HG02840 (cell line): ENCODE measurements around the gene BICD1.
"Not testable (repeated sequence)": the region's sequence is repeated elsewhere in the genome, so short reads cannot be mapped to it uniquely, and the experiment has no call there.

Source experiments
- ATAC-seq: cut with Tn5 transposase; IDR thresholded peaks from one replicate; pipeline ENCODE4 v1.9.1; 2021; ENCODE audit warnings: mild to moderate bottlenecking, moderate library complexity, moderate number of reproducible peaks; ENCODE audit not compliant: unreplicated experiment, low FRiP score

BICD1 gene

DNA sequence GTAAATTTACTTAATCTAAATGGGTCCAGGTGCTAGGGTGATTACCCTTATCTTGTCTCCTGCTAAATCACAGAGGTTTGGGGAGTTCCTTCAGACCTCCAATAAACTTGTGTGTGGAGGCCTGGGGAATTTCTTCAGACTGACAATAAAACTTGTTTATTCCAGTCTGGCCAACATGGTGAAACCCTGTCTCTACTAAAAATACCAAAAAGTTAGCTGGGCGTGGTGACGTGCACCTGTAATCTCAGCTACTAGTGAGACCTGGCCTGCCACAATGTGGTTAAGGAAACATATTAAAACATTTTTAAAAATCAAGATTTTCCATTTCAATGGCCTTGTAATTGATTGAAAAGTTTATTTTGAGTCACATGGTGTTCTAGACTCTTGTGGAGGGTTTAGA lies 165.8 kb downstream of the BICD1 start:
- ATAC-seq: peak; percentile 27

DNA sequence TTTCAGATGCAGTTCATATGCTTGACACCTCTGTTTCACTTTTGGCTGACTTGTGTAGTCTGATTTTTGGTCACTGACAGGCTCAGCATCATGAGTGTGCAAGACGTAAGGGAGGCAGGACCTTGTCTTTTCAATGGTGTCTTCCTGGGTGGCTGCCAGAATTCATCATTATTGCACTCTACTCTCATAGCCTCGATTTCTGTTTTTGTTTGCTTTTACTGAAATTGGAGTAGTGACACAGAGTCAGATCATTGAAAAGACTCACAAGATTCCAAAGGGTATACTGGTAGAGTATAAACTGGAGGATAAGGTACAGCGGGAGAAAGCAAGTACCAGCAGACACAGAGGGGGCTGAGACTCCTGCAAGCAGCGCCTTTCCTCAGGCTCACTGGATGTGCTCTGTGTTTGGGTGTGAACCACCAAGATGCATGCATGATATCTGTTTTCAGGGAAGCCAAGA lies 166.4 kb downstream of the BICD1 start:
- ATAC-seq: peak; percentile 45

GRCh38 chr12:32273712-32274111 lies 167.1 kb downstream of the BICD1 start:
- ATAC-seq: peak; percentile 77

DNA sequence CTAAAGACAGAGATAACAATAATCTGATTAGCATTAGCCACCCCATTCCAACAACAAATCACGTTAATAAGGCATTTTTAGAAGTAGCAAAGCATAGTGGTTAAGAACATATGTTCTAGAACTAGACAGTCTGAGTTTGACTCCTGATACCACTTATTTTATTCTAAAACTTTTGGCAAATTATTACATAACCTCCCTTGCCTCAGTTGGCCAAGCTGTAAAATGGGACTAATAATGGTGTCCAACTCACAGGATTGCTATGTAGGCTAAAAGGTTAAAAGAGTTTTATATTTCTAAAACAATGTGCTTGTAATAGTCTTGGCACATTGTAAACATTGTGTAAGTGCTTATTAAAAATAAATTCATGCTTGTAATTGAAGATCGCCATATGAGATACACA lies 168.0 kb downstream of the BICD1 start:
- no peak for ATAC-seq

- ATAC-seq: not testable (repeated sequence)
Observed at GRCh38 chr12:32275520-32275919, 168.9 kb downstream of the BICD1 start.

GRCh38 chr12:32277774-32278173 lies 171.1 kb downstream of the BICD1 start:
- no peak for ATAC-seq

DNA sequence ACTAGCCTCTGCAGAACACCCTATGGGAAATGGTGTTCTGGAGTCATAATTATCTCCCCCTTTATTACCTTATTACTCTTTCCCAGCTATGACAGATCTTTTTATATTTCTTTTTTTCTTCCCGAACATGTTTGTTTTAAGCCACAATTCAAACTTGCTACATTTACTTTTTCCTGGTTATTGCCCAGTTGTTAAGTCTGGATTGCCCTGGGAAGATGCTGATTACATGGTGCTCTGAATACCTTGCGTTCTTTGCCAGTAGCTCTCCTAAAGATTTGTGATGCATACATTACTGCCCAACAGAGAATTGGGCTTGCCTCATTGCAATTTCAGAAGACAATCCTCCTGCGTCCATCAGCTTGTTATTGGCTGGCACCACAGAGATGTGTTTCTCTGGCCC lies 174.5 kb downstream of the BICD1 start:
- no peak for ATAC-seq

DNA sequence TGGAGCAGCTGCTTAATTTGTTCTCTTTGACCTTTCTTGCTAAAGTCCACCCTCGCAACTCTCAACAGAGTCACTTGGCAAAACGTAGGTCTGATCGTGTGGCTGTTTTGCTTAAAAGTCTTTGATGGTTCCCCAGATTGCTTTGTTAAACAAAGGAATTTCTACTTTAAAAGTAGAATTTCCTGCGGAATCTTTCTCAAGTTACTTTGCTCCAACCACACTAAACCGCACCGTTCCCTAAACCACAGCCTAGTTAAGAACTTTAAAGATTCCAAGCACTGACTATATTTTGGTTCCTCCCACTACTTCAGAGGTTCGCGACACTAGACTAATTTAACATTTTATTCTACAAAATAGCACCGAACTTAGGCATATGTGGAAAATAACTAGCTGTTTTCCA lies 177.9 kb downstream of the BICD1 start:
- no peak for ATAC-seq

DNA sequence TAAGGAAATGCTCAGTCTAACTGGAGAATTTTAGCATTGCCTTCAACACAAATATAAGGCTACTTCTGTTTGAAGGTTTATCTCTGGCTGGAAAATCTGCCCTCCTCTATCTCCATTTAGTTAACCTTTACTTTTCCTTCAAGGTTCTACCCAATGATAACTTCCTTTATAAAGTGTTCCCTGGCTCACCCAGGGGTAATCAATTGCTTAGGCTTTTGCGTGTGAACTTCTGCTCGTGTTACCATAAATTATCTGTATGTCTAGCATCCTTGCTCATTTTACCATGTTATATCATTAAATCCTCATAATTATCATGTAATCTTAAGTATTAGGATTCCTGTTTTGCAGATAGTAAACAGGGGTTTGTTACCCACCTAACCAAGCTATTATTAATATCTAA lies 178.4 kb downstream of the BICD1 start:
- no peak for ATAC-seq

DNA sequence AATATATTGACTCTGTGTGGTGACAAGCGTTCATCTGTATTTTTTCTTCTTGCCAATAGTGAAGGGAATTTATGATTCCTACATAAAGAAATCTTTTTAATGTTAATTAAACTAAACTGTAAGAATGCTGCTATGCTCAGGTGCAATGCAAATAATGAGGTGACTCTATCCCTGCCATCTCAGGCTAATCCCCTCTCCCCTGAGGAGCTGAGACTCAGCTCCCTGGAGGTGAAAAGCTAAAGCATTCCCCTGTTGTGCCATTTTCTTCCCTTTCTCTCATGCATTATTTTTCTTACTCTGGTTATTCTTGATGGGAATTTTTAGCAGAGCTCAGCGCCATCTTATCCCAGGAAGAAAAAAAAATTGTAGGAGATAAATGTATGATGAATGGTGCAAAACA lies 178.8 kb downstream of the BICD1 start:
- ATAC-seq: no peak

- ATAC-seq: no peak
Observed at GRCh38 chr12:32290411-32290810, 183.8 kb downstream of the BICD1 start.

DNA sequence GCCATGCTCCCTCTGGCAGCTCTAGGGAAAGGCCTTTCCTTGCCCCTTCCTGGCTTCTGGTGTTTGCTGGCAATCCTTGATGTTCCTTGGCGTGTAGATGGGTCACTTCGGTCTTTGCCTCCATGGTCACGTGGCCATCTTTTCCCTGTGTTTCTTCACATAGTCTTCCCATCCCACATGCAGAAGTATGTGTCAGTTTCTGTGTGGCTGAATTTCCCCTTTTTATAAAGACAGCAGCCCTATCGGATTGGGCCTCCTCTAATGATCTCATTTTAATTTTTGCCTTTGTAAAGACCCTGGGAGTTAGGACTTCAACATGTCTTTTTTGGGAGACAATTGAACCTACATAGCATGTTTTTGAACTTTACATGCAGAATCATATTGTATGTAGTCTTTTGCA lies 185.5 kb downstream of the BICD1 start:
- ATAC-seq: no peak

DNA sequence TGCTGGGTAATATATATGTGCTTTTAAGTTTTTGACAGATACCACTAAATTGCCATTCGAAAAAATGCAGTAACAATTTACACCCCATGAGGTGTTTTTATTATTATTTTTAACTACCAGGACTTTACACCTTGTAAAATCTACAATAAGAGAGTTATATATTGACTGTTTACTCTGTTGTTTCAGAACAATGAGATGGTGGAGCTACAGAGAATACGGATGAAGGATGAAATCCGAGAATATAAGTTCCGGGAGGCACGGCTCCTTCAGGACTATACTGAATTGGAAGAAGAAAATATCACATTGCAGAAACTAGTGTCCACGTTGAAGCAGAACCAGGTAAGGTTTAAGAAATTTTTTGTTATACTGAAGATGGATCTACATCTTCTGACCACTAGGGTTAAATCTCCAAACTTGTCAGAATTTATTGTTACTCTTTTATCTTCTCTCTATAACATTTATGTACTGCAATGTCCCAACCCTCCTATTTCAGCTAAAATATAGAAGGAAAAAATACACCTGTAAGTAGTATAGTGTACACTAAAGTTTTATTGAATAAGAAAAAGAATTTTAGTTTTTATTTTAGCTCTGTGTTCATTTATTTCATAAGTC lies 187.3 kb downstream of the BICD1 start:
- ATAC-seq: no peak

GRCh38 chr12:32296567-32296966 lies 189.9 kb downstream of the BICD1 start:
- no peak for ATAC-seq

DNA sequence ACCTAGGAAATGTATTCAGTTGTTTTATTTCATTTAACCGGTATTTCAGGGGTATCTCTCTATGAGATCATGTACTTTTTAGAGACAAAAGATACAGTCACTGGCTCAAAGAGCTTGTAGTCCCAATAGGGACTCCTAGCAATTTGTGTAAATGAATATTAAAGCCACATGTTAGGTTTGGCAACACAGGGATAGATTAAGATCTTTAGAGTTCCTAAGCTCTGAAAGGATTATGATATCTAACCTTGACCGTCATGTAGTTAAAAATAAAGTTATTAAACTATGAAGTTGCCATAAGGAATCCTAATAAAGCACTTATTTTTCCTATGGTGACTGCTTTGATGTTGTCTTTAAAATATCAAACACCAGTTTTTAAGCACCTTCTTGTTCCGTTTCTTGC lies 192.3 kb downstream of the BICD1 start:
- ATAC-seq: no peak

DNA sequence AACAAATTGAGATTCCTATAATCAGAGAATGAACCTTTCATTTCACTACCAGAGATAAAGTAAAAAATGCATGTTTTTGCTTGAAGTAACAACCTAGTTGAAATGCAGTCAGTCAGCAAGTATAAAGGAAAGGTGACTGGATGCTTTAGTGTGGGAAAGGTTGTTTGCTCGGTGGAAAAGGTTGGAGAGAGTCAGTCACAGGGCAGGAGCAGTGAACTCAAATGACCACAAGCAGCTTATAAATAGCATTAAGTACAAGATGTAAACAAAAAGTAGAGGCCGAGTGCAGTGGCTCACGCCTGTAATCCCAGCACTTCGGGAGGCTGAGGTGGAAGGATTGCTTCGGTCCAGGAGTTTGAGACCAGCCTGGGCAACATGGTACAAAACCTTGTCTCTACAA lies 194.6 kb downstream of the BICD1 start:
- ATAC-seq: no peak

DNA sequence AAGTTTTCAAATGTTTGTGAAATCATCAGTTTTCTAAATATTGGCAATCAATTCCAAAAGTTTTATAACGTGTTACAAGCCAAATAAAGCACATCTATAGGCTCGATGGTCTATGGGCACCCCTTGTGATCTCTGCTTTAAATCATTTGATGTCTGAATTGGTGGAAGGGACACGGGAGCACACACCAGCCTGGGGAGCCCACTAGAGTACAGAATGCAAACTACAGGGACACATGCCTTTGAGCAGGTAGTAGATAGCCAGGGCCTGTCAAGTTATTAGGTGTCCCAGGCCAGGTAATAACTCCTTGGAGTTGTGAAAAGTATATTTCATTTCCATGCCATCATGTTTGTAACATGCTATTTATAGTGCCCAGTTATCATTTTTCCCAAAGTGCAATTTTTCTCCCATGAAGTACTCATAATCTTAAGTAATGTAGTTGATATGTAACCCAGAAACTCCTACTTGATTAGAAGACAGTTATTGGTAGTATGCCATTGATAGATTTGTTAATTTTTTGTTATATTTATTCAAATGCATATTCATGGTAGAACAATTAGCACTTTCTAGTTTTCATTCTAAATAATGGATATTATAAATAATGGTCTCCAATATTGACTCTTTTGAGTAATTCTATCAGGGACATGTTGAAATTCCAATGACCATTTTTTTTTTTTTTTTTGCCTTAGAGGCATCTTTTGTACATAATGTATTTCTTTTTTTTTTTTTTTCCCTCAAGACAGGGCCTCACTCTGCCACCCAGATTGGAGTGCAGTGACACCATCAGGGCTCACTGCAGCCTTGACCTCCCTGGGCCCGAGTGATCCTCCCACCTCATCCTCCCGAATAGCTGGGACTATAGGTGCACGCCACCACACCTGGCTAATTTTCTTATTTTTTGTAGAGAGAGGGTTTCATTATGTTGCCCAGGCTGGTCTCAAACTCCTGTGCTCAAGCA lies 195.8 kb downstream of the BICD1 start:
- ATAC-seq: peak; percentile 80

DNA sequence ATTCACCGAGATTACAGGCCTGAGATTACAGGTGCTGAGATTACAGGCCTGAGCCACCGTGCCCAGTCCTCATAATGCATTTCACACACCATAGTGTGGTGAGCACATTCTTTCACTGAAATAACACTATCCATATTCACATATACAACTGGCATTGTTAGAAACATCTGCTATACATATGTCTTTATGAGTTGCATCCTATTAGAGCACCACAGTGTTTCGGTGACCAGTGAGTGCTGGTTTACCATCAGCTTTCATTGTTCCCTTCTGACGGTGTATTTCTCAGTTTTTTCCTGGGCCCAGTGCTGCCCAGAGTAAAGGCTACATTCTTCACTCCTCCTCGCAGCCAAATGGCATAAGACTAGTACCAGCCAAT lies 196.5 kb downstream of the BICD1 start:
- ATAC-seq: no peak

- no peak for ATAC-seq
Observed at GRCh38 chr12:32305163-32305562, 198.5 kb downstream of the BICD1 start.

GRCh38 chr12:32307326-32307725 lies 200.7 kb downstream of the BICD1 start:
- no peak for ATAC-seq

- ATAC-seq: no peak
Observed at GRCh38 chr12:32309811-32310736, 203.4 kb downstream of the BICD1 start.
